GM12878 (cell line): ENCODE results near the gene ALMS1.

Source experiments
- NFIC ChIP-seq: IDR thresholded peaks from 2 replicates; pipeline ENCODE4 v1.6.1; 2012; ENCODE audit warnings: low read depth, mild to moderate bottlenecking, inconsistent platforms, low read length, moderate library complexity
- ZNF384 ChIP-seq: IDR thresholded peaks from 2 replicates; pipeline ENCODE4 v1.6.1; 2012; ENCODE audit warnings: low read depth, mild to moderate bottlenecking, low read length, improper control_type of control experiment, borderline replicate concordance
- TF ChIP-seq, protein P1 (sequence below), 3 experiments: IDR thresholded peaks in 2 of 3; conservative IDR thresholded peaks in 1 of 3; 2 replicates each; pipeline ENCODE4 v1.5.1; 2011; ENCODE audit warnings: low read depth in 3 of 3, low read length in 3 of 3, mild to moderate bottlenecking in 3 of 3, control low read depth in 2 of 3, moderate library complexity in 2 of 3, inconsistent platforms in 1 of 3, mixed read lengths in 1 of 3; ENCODE audit not compliant: control insufficient read depth in 2 of 3, insufficient read depth in 1 of 3; ENCODE audit errors: extremely low read depth in 1 of 3

DNA sequence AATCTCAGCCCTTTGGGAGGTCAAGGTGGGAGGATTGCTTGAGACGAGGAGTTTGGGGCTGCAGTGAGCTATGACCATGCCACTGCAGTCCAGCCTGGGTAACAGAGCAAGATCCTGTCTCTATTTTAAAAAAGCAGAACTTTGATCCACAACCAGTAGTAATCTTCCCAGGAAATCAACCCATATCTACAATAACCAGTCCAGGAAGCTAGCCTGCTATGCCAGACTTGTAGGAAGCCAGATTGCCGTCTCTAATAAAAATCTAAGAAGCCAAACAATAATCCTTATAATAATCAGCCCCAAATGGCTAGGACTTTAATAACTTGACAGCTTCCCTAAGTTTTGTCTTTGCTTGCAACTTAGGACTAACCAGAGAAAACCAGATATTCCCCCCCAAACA is 9.0 kb upstream of the ALMS1 start:
- TF ChIP-seq ZNF384 (no peak), NFIC (no peak)
- TF ChIP-seq, protein P1, sequence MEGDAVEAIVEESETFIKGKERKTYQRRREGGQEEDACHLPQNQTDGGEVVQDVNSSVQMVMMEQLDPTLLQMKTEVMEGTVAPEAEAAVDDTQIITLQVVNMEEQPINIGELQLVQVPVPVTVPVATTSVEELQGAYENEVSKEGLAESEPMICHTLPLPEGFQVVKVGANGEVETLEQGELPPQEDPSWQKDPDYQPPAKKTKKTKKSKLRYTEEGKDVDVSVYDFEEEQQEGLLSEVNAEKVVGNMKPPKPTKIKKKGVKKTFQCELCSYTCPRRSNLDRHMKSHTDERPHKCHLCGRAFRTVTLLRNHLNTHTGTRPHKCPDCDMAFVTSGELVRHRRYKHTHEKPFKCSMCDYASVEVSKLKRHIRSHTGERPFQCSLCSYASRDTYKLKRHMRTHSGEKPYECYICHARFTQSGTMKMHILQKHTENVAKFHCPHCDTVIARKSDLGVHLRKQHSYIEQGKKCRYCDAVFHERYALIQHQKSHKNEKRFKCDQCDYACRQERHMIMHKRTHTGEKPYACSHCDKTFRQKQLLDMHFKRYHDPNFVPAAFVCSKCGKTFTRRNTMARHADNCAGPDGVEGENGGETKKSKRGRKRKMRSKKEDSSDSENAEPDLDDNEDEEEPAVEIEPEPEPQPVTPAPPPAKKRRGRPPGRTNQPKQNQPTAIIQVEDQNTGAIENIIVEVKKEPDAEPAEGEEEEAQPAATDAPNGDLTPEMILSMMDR (IDR thresholded peaks at IDR 0.05 in 2 of 3, conservative IDR thresholded peaks at IDR 0.05 in 1 of 3; ENCODE audit: control insufficient read depth in 2 of 3, extremely low read depth in 1 of 3, insufficient read depth in 1 of 3, low read depth in 3 of 3, low read length in 3 of 3): no peak
